ENCODE results near the gene FAM78B.

The FAM78B gene

GRCh38 chr1:166175032-166175431 lies 8.2 kb upstream of the FAM78B start:
- H2AFZ ChIP-seq (ENCODE audit: low read depth, low read length): no peak overlapping the region
- no peak overlapping the region for H3K4me3 ChIP-seq (ENCODE audit: low read length)
- no peaks in the 10 kb centered on the region for H3K4me1 ChIP-seq (ENCODE audit: insufficient read depth, low read length)
- no peaks in the 10 kb centered on the region for H3K9me3 ChIP-seq (ENCODE audit: low read length)
- H3K36me3 ChIP-seq (ENCODE audit: insufficient read depth, low read length): no peaks in the 10 kb centered on the region
- no peaks in the 10 kb centered on the region for H3K27me3 ChIP-seq (ENCODE audit: insufficient read depth, low read length)

GRCh38 chr1:166174108-166174507 lies 7.3 kb upstream of the FAM78B start:
- H3K36me3 ChIP-seq (ENCODE audit: insufficient read depth, low read length): no peaks in the 10 kb centered on the region
- H3K9me3 ChIP-seq (ENCODE audit: low read length): no peaks in the 10 kb centered on the region
- no peak overlapping the region for H2AFZ ChIP-seq (ENCODE audit: low read depth, low read length)
- no peaks in the 10 kb centered on the region for H3K27me3 ChIP-seq (ENCODE audit: insufficient read depth, low read length)
- no peaks in the 10 kb centered on the region for H3K4me1 ChIP-seq (ENCODE audit: insufficient read depth, low read length)
- H3K4me3 ChIP-seq (ENCODE audit: low read length): no peak overlapping the region

- H3K9me3 ChIP-seq (ENCODE audit: low read length): no peaks in the 10 kb centered on the region
- H3K27me3 ChIP-seq (ENCODE audit: insufficient read depth, low read length): peaks cover 7% of the 10 kb centered on the region
- H3K36me3 ChIP-seq (ENCODE audit: insufficient read depth, low read length): no peaks in the 10 kb centered on the region
- H3K4me3 ChIP-seq (ENCODE audit: low read length): no peak overlapping the region
- H3K4me1 ChIP-seq (ENCODE audit: insufficient read depth, low read length): no peaks in the 10 kb centered on the region
- no peak overlapping the region for H2AFZ ChIP-seq (ENCODE audit: low read depth, low read length)
These were observed 5.3 kb upstream of the FAM78B start for GRCh38 chr1:166172106-166172505.

- no peaks in the 10 kb centered on the region for H3K9me3 ChIP-seq (ENCODE audit: low read length)
- H2AFZ ChIP-seq (ENCODE audit: low read depth, low read length): no peak overlapping the region
- peaks cover 11% of the 10 kb centered on the region for H3K27me3 ChIP-seq (ENCODE audit: insufficient read depth, low read length)
- H3K4me1 ChIP-seq (ENCODE audit: insufficient read depth, low read length): peaks cover 3% of the 10 kb centered on the region
- H3K4me3 ChIP-seq (ENCODE audit: low read length): no peak overlapping the region
- no peaks in the 10 kb centered on the region for H3K36me3 ChIP-seq (ENCODE audit: insufficient read depth, low read length)
These were observed 3.9 kb upstream of the FAM78B start for GRCh38 chr1:166170726-166171125.

GRCh38 chr1:166170075-166170474 lies 3.3 kb upstream of the FAM78B start:
- no peaks in the 10 kb centered on the region for H3K9me3 ChIP-seq (ENCODE audit: low read length)
- H3K4me1 ChIP-seq (ENCODE audit: insufficient read depth, low read length): peaks cover 3% of the 10 kb centered on the region
- no peak overlapping the region for H2AFZ ChIP-seq (ENCODE audit: low read depth, low read length)
- peaks cover 18% of the 10 kb centered on the region for H3K27me3 ChIP-seq (ENCODE audit: insufficient read depth, low read length)
- H3K36me3 ChIP-seq (ENCODE audit: insufficient read depth, low read length): no peaks in the 10 kb centered on the region
- H3K4me3 ChIP-seq (ENCODE audit: low read length): no peak overlapping the region

- H3K4me3 ChIP-seq (ENCODE audit: low read length): no peak overlapping the region
- H3K4me1 ChIP-seq (ENCODE audit: insufficient read depth, low read length): peaks cover 3% of the 10 kb centered on the region
These were observed 2.4 kb upstream of the FAM78B start for GRCh38 chr1:166169182-166169581.

GRCh38 chr1:166167572-166167925 lies 748 bp upstream of the FAM78B start:
- Histone ChIP-seq H3K27me3 (ENCODE audit: insufficient read depth, low read length) (peaks cover 42% of the 10 kb centered on the region), H2AFZ (ENCODE audit: low read depth, low read length) (peak overlapping the region; percentile 59), H3K4me1 (ENCODE audit: insufficient read depth, low read length) (peaks cover 3% of the 10 kb centered on the region), H3K36me3 (ENCODE audit: insufficient read depth, low read length) (no peaks in the 10 kb centered on the region), H3K9me3 (ENCODE audit: low read length) (no peaks in the 10 kb centered on the region), H3K4me3 (ENCODE audit: low read length) (peak overlapping the region; percentile 63)

More at GRCh38 chr1:166169182-166169581, 2.4 kb upstream of the FAM78B start:
- Histone ChIP-seq H3K36me3 (ENCODE audit: insufficient read depth, low read length) (no peaks in the 10 kb centered on the region), H3K9me3 (ENCODE audit: low read length) (no peaks in the 10 kb centered on the region), H3K27me3 (ENCODE audit: insufficient read depth, low read length) (peaks cover 27% of the 10 kb centered on the region), H2AFZ (ENCODE audit: low read depth, low read length) (no peak overlapping the region)

- Histone ChIP-seq H3K9me3 (ENCODE audit: low read length) (no peaks in the 10 kb centered on the region), H3K27me3 (ENCODE audit: insufficient read depth, low read length) (peaks cover 48% of the 10 kb centered on the region), H3K36me3 (ENCODE audit: insufficient read depth, low read length) (no peaks in the 10 kb centered on the region), H3K4me1 (ENCODE audit: insufficient read depth, low read length) (peaks cover 3% of the 10 kb centered on the region), H3K4me3 (ENCODE audit: low read length) (peak overlapping the region; percentile 63), H2AFZ (ENCODE audit: low read depth, low read length) (peak overlapping the region; percentile 59)
These were observed 488 bp downstream of the FAM78B start for GRCh38 chr1:166166329-166166697.

- H3K27me3 ChIP-seq (ENCODE audit: insufficient read depth, low read length): peaks cover 52% of the 10 kb centered on the region
- H3K4me1 ChIP-seq (ENCODE audit: insufficient read depth, low read length): peaks cover 3% of the 10 kb centered on the region
- H2AFZ ChIP-seq (ENCODE audit: low read depth, low read length): peak overlapping the region; percentile 59
- peak overlapping the region; percentile 63 for H3K4me3 ChIP-seq (ENCODE audit: low read length)
- no peaks in the 10 kb centered on the region for H3K36me3 ChIP-seq (ENCODE audit: insufficient read depth, low read length)
- H3K9me3 ChIP-seq (ENCODE audit: low read length): no peaks in the 10 kb centered on the region
These were observed 1.0 kb downstream of the FAM78B start for GRCh38 chr1:166165661-166166328.

- no peak overlapping the region for H2AFZ ChIP-seq (ENCODE audit: low read depth, low read length)
- H3K9me3 ChIP-seq (ENCODE audit: low read length): no peaks in the 10 kb centered on the region
- peaks cover 3% of the 10 kb centered on the region for H3K4me1 ChIP-seq (ENCODE audit: insufficient read depth, low read length)
- H3K27me3 ChIP-seq (ENCODE audit: insufficient read depth, low read length): peaks cover 52% of the 10 kb centered on the region
- no peak overlapping the region for H3K4me3 ChIP-seq (ENCODE audit: low read length)
- H3K36me3 ChIP-seq (ENCODE audit: insufficient read depth, low read length): no peaks in the 10 kb centered on the region
These were observed 1.7 kb downstream of the FAM78B start for GRCh38 chr1:166164995-166165660.

GRCh38 chr1:166164646-166164994 lies 2.2 kb downstream of the FAM78B start:
- H3K9me3 ChIP-seq (ENCODE audit: low read length): no peaks in the 10 kb centered on the region
- no peak overlapping the region for H3K4me3 ChIP-seq (ENCODE audit: low read length)
- no peaks in the 10 kb centered on the region for H3K36me3 ChIP-seq (ENCODE audit: insufficient read depth, low read length)
- H3K4me1 ChIP-seq (ENCODE audit: insufficient read depth, low read length): peaks cover 3% of the 10 kb centered on the region
- no peak overlapping the region for H2AFZ ChIP-seq (ENCODE audit: low read depth, low read length)
- H3K27me3 ChIP-seq (ENCODE audit: insufficient read depth, low read length): peaks cover 52% of the 10 kb centered on the region

GRCh38 chr1:166159656-166160055 lies 7.1 kb downstream of the FAM78B start:
- peaks cover 32% of the 10 kb centered on the region for H3K27me3 ChIP-seq (ENCODE audit: insufficient read depth, low read length)
- H3K9me3 ChIP-seq (ENCODE audit: low read length): no peaks in the 10 kb centered on the region

GRCh38 chr1:166156674-166157073 lies 10.1 kb downstream of the FAM78B start:
- H3K9me3 ChIP-seq (ENCODE audit: low read length): no peaks in the 10 kb centered on the region
- H3K36me3 ChIP-seq (ENCODE audit: insufficient read depth, low read length): no peaks in the 10 kb centered on the region
- no peak overlapping the region for H2AFZ ChIP-seq (ENCODE audit: low read depth, low read length)
- H3K4me1 ChIP-seq (ENCODE audit: insufficient read depth, low read length): no peaks in the 10 kb centered on the region
- peaks cover 7% of the 10 kb centered on the region for H3K27me3 ChIP-seq (ENCODE audit: insufficient read depth, low read length)
- H3K4me3 ChIP-seq (ENCODE audit: low read length): no peak overlapping the region

More at GRCh38 chr1:166159656-166160055, 7.1 kb downstream of the FAM78B start:
- no peaks in the 10 kb centered on the region for H3K36me3 ChIP-seq (ENCODE audit: insufficient read depth, low read length)
- no peak overlapping the region for H2AFZ ChIP-seq (ENCODE audit: low read depth, low read length)
- no peaks in the 10 kb centered on the region for H3K4me1 ChIP-seq (ENCODE audit: insufficient read depth, low read length)
- H3K4me3 ChIP-seq (ENCODE audit: low read length): no peak overlapping the region

GRCh38 chr1:166155108-166155507 lies 11.7 kb downstream of the FAM78B start:
- H3K36me3 ChIP-seq (ENCODE audit: insufficient read depth, low read length): no peaks in the 10 kb centered on the region
- no peaks in the 10 kb centered on the region for H3K4me1 ChIP-seq (ENCODE audit: insufficient read depth, low read length)
- no peaks in the 10 kb centered on the region for H3K9me3 ChIP-seq (ENCODE audit: low read length)
- no peak overlapping the region for H3K4me3 ChIP-seq (ENCODE audit: low read length)
- H2AFZ ChIP-seq (ENCODE audit: low read depth, low read length): no peak overlapping the region
- H3K27me3 ChIP-seq (ENCODE audit: insufficient read depth, low read length): peaks cover 2% of the 10 kb centered on the region
